H1 (cell line): ENCODE measurements around the gene TFEC. TPM values are rescaled to one million over a fixed set of nuclear protein-coding genes. Genes with fewer than 3 reads are reported as not detected.

Experiments used
- CHD7 ChIP-seq: fragments of 300-600 bp; sonication (generic); IDR thresholded peaks from 2 replicates; pipeline ENCODE4 v1.7.1; 2012; ENCODE audit warnings: low read length, moderate library complexity, mild to moderate bottlenecking, inconsistent platforms; ENCODE audit not compliant: insufficient replicate concordance
- CREB1 ChIP-seq: IDR thresholded peaks from 2 replicates; pipeline ENCODE4 v1.6.1; 2012; ENCODE audit warnings: inconsistent platforms
- CTCF ChIP-seq, 3 experiments: IDR thresholded peaks; 1 replicate in 2 of 3; 2 replicates in 1 of 3; pipeline versions ENCODE4 v1.5.1 to v1.6.1; 2011; ENCODE audit warnings: low read length in 3 of 3, mild to moderate bottlenecking in 3 of 3, inconsistent platforms in 2 of 3, low read depth in 1 of 3, moderate library complexity in 1 of 3; ENCODE audit not compliant: insufficient read depth in 1 of 3; ENCODE audit errors: control extremely low read depth in 1 of 3
- KDM5A ChIP-seq: fragments of 200-600 bp; IDR thresholded peaks from 2 replicates; pipeline ENCODE4 v1.7.1; 2012; ENCODE audit warnings: mild to moderate bottlenecking, low read length, inconsistent platforms, mixed read lengths
- MAFK ChIP-seq: IDR thresholded peaks from 2 replicates; pipeline ENCODE4 v1.6.1; 2012; ENCODE audit warnings: low read depth, mild to moderate bottlenecking, improper control_type of control experiment, low read length
- RNF2 ChIP-seq: fragments of 200-900, 300-1000 bp; sonication (generic); IDR thresholded peaks from 2 replicates; pipeline ENCODE4 v1.7.1; 2016; ENCODE audit warnings: borderline replicate concordance, low read depth, mild to moderate bottlenecking, antibody characterized with exemption, low read length; ENCODE audit not compliant: poor library complexity, severe bottlenecking; ENCODE audit errors: missing control alignments
- RXRA ChIP-seq: IDR thresholded peaks from 2 replicates; pipeline ENCODE4 v1.6.1; 2011; ENCODE audit warnings: low read depth, mild to moderate bottlenecking, low read length, moderate library complexity; ENCODE audit not compliant: insufficient read depth
- TBP ChIP-seq: IDR thresholded peaks from 2 replicates; pipeline ENCODE4 v1.6.1; 2011; ENCODE audit warnings: low read depth, low read length, improper control_type of control experiment
- TCF12 ChIP-seq: IDR thresholded peaks from 2 replicates; pipeline ENCODE4 v1.6.1; 2011; ENCODE audit warnings: low read depth, mild to moderate bottlenecking, low read length
- polyA plus RNA-seq, 7 experiments: library from polyadenylated mRNA; depleted of rRNA in 3 of 7; stranded (reverse) in 5 of 7; unstranded in 2 of 7; fragments of >200 nt in 5 of 7; fragments of 200-250 nt in 2 of 7; gene quantifications; 1 replicate in 5 of 7; 2 replicates in 1 of 7; 4 replicates in 1 of 7; pipeline versions ENCODE4 v1.2.1 to v1.2.3, GENCODE V29; 2011 to 2013; ENCODE audit warnings: missing spikeins in 2 of 7, mixed read lengths in 2 of 7
- total RNA-seq: library from RNA; stranded (reverse); fragmentation: NEBNext Ultra II Directional; extraction: Animal tissue kit (Norgen Biotek cat#: 25700); gene quantifications from 2 replicates; pipeline ENCODE4 v1.2.1, GENCODE V29; 2021

The TFEC gene
- total and polyA plus RNA-seq, 2 of the 8 experiments (the other 6 are each of a cell fraction or from before 2014, with no cell fraction given) = not detected

GRCh38 chr7:116071629-116072028, 41.1 kb upstream of the TFEC start (continued):
- TF ChIP-seq CHD7 (no peak), RNF2 (no peak), RXRA (no peak), TBP (no peak), TCF12 (no peak), KDM5A (no peak), CTCF (IDR thresholded peaks at IDR 0.05; ENCODE audit: control extremely low read depth in 1 of 3, insufficient read depth in 1 of 3, low read depth in 1 of 3, low read length in 3 of 3) (no peak), MAFK (no peak), CREB1 (no peak)
